Epithelial cell of prostate (primary cell): ENCODE results near the gene RIN3.

ENCODE experiments used
- DNase-seq: peaks from one replicate; pipeline ENCODE4 v3.0.0-alpha.2; 2011; ENCODE audit warnings: low read depth, low spot score
- H3K27ac ChIP-seq: fragments of 450-650 bp; 2 replicates; pipeline ENCODE4 v1.5.1; 2017; ENCODE audit warnings: mild to moderate bottlenecking

The RIN3 gene

GRCh38 chr14:92726135-92726932 lies 212.8 kb downstream of the RIN3 start:
- DNase-seq: peak; percentile 78
- H3K27ac ChIP-seq: peak overlapping the region; percentile 62

GRCh38 chr14:92726933-92727262 lies 213.3 kb downstream of the RIN3 start:
- peak overlapping the region; percentile 62 for H3K27ac ChIP-seq
- DNase-seq: no peak

GRCh38 chr14:92728759-92729364 lies 215.3 kb downstream of the RIN3 start:
- DNase-seq: peak; percentile 60
- H3K27ac ChIP-seq: no peak overlapping the region

- DNase-seq: no peak
- H3K27ac ChIP-seq: no peak overlapping the region
Observed at GRCh38 chr14:92729634-92730358, 216.2 kb downstream of the RIN3 start.

- DNase-seq: no peak
- H3K27ac ChIP-seq: no peak overlapping the region
Observed at GRCh38 chr14:92731622-92732115, 218.1 kb downstream of the RIN3 start.

- no peak overlapping the region for H3K27ac ChIP-seq
- DNase-seq: no peak
Observed at GRCh38 chr14:92733007-92733406, 219.4 kb downstream of the RIN3 start.

- no peak for DNase-seq
- no peak overlapping the region for H3K27ac ChIP-seq
Observed at GRCh38 chr14:92734618-92735017, 221.0 kb downstream of the RIN3 start.

- no peak overlapping the region for H3K27ac ChIP-seq
- DNase-seq: no peak
Observed at GRCh38 chr14:92735344-92735743, 221.8 kb downstream of the RIN3 start.

- no peak for DNase-seq
- no peak overlapping the region for H3K27ac ChIP-seq
Observed at GRCh38 chr14:92737206-92737605, 223.6 kb downstream of the RIN3 start.

- no peak overlapping the region for H3K27ac ChIP-seq
- DNase-seq: no peak
Observed at GRCh38 chr14:92737619-92738188, 224.1 kb downstream of the RIN3 start.
